Stimulated activated naive CD8-positive, alpha-beta T cell treated with anti-CD3 and anti-CD28 coated beads, Interleukin-15, amount 100 ng/mL, for 72 hours (primary cell): ENCODE results near the gene BANP.
"Not testable (repeated sequence)": the region's sequence is repeated elsewhere in the genome, so short reads cannot be mapped to it uniquely, and the experiment has no call there.

Experiments
- ATAC-seq: fragments of 150-1000 bp; cut with Tn5 transposase; 2 replicates; pipeline ENCODE4 v1.10.0; 2021; ENCODE audit warnings: mild to moderate bottlenecking, moderate library complexity
- DNase-seq, 2 donors: peaks; one replicate each; pipeline ENCODE4 v3.0.0; 2021 to 2022
- H3K27ac Mint-ChIP-seq, 2 donors: one replicate each; pipeline ENCODE4 v1.8.0; 2022; ENCODE audit warnings: mild to moderate bottlenecking in 2 of 2, mixed read lengths in 2 of 2, moderate library complexity in 2 of 2
- H3K27me3 Mint-ChIP-seq: one replicate; pipeline ENCODE4 v1.8.0; 2022; ENCODE audit warnings: mixed read lengths
- H3K4me1 Mint-ChIP-seq: one replicate; pipeline ENCODE4 v1.8.0; 2022; ENCODE audit warnings: mild to moderate bottlenecking, mixed read lengths
- H3K4me3 Mint-ChIP-seq, 2 donors: one replicate each; pipeline ENCODE4 v1.8.0; 2022; ENCODE audit warnings: mild to moderate bottlenecking in 2 of 2, mixed read lengths in 2 of 2, moderate library complexity in 1 of 2
- H3K9me3 Mint-ChIP-seq, 2 donors: one replicate each; pipeline ENCODE4 v1.8.0; 2022; ENCODE audit warnings: mixed read lengths in 2 of 2

The BANP gene

GRCh38 chr16:87966064-87966645 lies 14.9 kb downstream of the BANP start:
- Mint-ChIP-seq H3K4me3 (peak overlapping the region; percentile 61 to 80), H3K9me3 (peaks cover 1 to 5% of the 10 kb centered on the region in 2 donors), H3K27me3 (no peaks in the 10 kb centered on the region), H3K27ac (peak overlapping the region; percentile 75 to 91), H3K4me1 (peaks cover 81% of the 10 kb centered on the region)
- no peak for DNase-seq
- no peak for ATAC-seq

DNA sequence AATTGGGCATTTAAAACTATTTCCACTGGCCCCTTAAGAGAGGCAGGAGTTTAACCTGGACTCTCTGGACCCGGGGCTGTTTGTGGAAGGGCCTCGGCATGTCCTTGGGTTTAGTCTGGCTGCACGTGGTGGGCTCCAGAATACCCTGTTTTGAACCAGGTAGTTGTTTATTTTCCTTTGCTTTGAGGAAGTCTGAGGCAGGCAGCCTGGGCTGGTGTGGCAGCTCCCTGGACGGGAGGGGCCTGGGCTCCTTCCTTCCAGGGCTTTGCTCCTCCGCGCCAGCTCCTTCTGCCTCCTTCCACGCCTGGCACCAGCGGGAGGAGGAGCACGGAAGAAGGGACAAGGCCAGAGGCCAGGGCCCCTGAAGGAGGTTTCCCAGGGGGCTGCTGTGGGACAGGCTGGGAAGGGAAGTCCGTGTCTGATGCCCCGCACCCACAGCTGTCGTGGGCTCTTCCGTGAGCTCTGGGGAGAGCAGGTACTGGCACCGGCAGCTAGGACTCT lies 15.5 kb downstream of the BANP start:
- peak overlapping the region; percentile 74 to 92 for H3K27ac Mint-ChIP-seq
- no peak for ATAC-seq
- H3K4me1 Mint-ChIP-seq = peaks cover 81% of the 10 kb centered on the region
- peak overlapping the region; percentile 61 to 80 for H3K4me3 Mint-ChIP-seq
- peaks cover 7 to 11% of the 10 kb centered on the region in 2 donors for H3K9me3 Mint-ChIP-seq
- H3K27me3 Mint-ChIP-seq = no peaks in the 10 kb centered on the region
- no peak for DNase-seq

DNA sequence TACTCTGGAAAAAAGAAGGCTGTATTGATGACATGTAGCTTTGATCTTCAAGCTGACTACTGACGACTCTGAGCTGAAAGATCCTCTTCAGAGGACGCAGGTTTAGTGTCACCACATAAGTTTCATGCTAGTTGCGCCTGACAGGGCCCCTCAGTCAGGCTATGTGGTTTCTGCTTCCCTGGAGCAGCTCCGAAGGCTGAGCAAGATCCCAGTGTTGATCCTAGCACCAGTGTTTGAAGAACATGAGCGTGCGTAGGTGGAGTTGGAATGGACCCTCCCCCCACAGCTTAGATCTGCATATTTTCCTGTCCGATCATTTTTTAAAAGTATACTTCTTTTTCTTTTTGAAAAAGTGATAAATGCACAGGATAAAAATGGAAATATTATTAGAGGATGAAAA lies 17.3 kb downstream of the BANP start:
- ATAC-seq = no peak
- Mint-ChIP-seq H3K4me1 (peaks cover 87% of the 10 kb centered on the region), H3K27ac (peak overlapping the region in 1 of 2 donors; percentile 30), H3K27me3 (no peaks in the 10 kb centered on the region), H3K9me3 (peaks cover 19 to 25% of the 10 kb centered on the region in 2 donors), H3K4me3 (no peak overlapping the region)
- DNase-seq = no peak

- H3K4me1 Mint-ChIP-seq = peaks cover 83% of the 10 kb centered on the region
- H3K27ac Mint-ChIP-seq = peak overlapping the region in 1 of 2 donors; percentile 31
- peaks cover 19 to 25% of the 10 kb centered on the region in 2 donors for H3K9me3 Mint-ChIP-seq
- H3K27me3 Mint-ChIP-seq = no peaks in the 10 kb centered on the region
- no peak overlapping the region for H3K4me3 Mint-ChIP-seq
- DNase-seq = no peak
- no peak for ATAC-seq
Measured at GRCh38 chr16:87970186-87970585, 19.0 kb downstream of the BANP start.

- peaks cover 72% of the 10 kb centered on the region for H3K4me1 Mint-ChIP-seq
- DNase-seq = no peak
Measured at GRCh38 chr16:87971933-87972332, 20.7 kb downstream of the BANP start.

DNA sequence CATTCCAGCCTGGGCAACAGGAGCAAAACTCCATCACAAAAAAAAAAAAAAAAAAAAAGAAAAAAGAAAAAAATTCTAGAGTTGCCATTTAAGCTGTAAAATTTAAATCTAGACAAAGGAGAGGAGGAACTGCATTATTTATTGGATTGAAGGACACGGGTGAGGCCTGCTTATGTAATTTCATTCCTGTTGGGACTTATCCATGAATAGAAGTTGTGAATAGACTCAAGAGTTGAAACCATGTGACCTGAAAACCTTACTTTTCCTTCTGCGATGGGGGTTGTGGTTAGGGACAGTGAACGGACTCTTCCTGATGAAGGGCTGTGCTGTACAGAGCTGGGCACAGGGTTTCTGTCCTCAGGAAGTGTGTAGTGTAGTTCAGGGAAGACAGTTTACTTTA lies 22.5 kb downstream of the BANP start:
- Mint-ChIP-seq H3K4me1 (peaks cover 75% of the 10 kb centered on the region), H3K9me3 (peaks cover 19 to 25% of the 10 kb centered on the region in 2 donors), H3K27ac (no peak overlapping the region), H3K27me3 (no peaks in the 10 kb centered on the region), H3K4me3 (no peak overlapping the region)
- ATAC-seq = no peak
- DNase-seq = no peak

More at GRCh38 chr16:87971933-87972332, 20.7 kb downstream of the BANP start:
- Mint-ChIP-seq H3K9me3 (peaks cover 19 to 25% of the 10 kb centered on the region in 2 donors), H3K27me3 (no peaks in the 10 kb centered on the region), H3K27ac (peak overlapping the region in 1 of 2 donors; percentile 43), H3K4me3 (no peak overlapping the region)
- ATAC-seq = no peak

GRCh38 chr16:87974178-87974577 lies 22.9 kb downstream of the BANP start:
- peak overlapping the region in 1 of 2 donors; percentile 4 for H3K27ac Mint-ChIP-seq
- DNase-seq (no peak), ATAC-seq (no peak)
- peaks cover 75% of the 10 kb centered on the region for H3K4me1 Mint-ChIP-seq
- H3K27me3 Mint-ChIP-seq = no peaks in the 10 kb centered on the region
- peaks cover 19 to 25% of the 10 kb centered on the region in 2 donors for H3K9me3 Mint-ChIP-seq
- no peak overlapping the region for H3K4me3 Mint-ChIP-seq

DNA sequence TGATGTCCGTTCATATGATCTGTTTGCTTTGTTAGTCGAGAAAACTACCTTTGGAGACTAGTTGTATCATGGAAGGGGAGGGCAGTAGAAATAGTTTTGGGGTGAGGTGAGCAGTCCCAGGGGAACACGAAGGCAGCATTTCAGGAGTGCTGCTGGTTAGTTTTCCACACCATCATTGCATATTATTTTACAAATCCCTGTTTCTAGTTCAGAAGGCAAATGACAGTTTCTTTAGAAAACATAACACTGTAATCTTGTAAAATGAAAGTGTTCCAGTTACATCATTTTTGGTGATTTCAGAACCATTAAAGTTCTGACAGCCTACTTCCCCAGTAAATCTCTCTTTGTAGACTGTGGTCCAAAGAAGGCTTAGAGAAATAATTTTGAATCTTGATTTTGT lies 25.4 kb downstream of the BANP start:
- Mint-ChIP-seq H3K9me3 (peaks cover 13 to 15% of the 10 kb centered on the region in 2 donors), H3K4me3 (no peak overlapping the region), H3K27ac (no peak overlapping the region), H3K4me1 (peaks cover 71% of the 10 kb centered on the region), H3K27me3 (no peaks in the 10 kb centered on the region)
- DNase-seq (no peak), ATAC-seq (no peak)

DNA sequence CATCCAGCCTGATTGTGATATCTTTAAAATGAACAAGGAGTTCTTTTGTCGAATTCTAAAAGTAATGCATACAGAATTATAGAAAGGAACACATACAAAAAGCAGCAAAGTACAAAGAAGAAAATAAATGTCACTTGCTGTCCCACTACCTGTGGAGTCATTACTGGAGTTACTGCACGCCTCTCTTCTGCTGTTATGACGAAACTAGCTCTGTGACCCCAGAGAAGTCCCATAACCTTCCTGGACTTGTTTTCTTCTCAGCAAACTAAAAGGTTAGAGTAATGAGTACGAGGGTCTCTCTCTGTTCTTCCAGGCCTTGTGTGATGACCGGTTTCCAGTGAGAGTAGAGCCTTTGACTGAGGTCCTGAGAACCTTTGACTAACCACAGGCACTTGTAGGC lies 26.9 kb downstream of the BANP start:
- Mint-ChIP-seq H3K9me3 (peaks cover 0 to under 1% of the 10 kb centered on the region in 2 donors), H3K27me3 (no peaks in the 10 kb centered on the region), H3K4me3 (no peak overlapping the region), H3K27ac (no peak overlapping the region), H3K4me1 (peaks cover 66% of the 10 kb centered on the region)
- DNase-seq (no peak), ATAC-seq (no peak)

- DNase-seq (no peak), ATAC-seq (no peak)
- Mint-ChIP-seq H3K27ac (no peak overlapping the region), H3K27me3 (no peaks in the 10 kb centered on the region), H3K4me3 (no peak overlapping the region), H3K9me3 (no peaks in the 10 kb centered on the region), H3K4me1 (peaks cover 66% of the 10 kb centered on the region)
Measured at GRCh38 chr16:87979352-87979751, 28.1 kb downstream of the BANP start.

GRCh38 chr16:87979911-87980630 lies 28.8 kb downstream of the BANP start:
- H3K9me3 Mint-ChIP-seq, DNase-seq, H3K27me3 Mint-ChIP-seq: not testable (repeated sequence)
- peaks cover 70% of the 10 kb centered on the region for H3K4me1 Mint-ChIP-seq
- H3K27ac Mint-ChIP-seq = peak overlapping the region in 1 of 2 donors; percentile 85
- peak; percentile 44 for ATAC-seq
- H3K4me3 Mint-ChIP-seq = peak overlapping the region in 1 of 2 donors; percentile 26

DNA sequence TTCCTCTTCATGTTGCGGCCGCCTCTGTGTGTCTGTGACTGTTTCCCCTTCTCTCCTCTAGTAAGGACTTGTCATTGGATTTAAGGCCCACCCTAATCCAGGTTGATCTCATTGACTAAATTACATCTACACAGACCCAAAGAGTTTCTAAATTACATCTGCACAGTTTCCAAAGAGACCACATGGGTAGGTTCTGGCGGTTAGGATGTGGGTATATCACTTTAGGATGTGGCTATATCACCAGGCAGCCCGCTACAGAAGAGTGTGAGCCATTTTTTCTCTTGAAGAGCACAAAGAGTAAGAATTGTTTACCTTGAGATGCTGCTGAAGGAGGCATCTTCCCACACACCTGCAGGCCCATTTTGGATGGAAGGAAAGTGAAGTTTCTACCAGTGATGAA lies 30.1 kb downstream of the BANP start:
- Mint-ChIP-seq H3K4me1 (peaks cover 82% of the 10 kb centered on the region), H3K27ac (peak overlapping the region in 1 of 2 donors; percentile 28), H3K4me3 (peak overlapping the region in 1 of 2 donors; percentile 49)
- H3K27me3 Mint-ChIP-seq, H3K9me3 Mint-ChIP-seq: not testable (repeated sequence)
- DNase-seq (peak in 1 of 2 donors; percentile 60), ATAC-seq (peak; percentile 90)

GRCh38 chr16:87982581-87983041 lies 31.4 kb downstream of the BANP start:
- DNase-seq (no peak), ATAC-seq (no peak)
- peaks cover 78% of the 10 kb centered on the region for H3K4me1 Mint-ChIP-seq
- peak overlapping the region; percentile 57 to 82 for H3K27ac Mint-ChIP-seq
- H3K27me3 Mint-ChIP-seq = no peaks in the 10 kb centered on the region
- H3K4me3 Mint-ChIP-seq = no peak overlapping the region
- no peaks in the 10 kb centered on the region for H3K9me3 Mint-ChIP-seq

DNA sequence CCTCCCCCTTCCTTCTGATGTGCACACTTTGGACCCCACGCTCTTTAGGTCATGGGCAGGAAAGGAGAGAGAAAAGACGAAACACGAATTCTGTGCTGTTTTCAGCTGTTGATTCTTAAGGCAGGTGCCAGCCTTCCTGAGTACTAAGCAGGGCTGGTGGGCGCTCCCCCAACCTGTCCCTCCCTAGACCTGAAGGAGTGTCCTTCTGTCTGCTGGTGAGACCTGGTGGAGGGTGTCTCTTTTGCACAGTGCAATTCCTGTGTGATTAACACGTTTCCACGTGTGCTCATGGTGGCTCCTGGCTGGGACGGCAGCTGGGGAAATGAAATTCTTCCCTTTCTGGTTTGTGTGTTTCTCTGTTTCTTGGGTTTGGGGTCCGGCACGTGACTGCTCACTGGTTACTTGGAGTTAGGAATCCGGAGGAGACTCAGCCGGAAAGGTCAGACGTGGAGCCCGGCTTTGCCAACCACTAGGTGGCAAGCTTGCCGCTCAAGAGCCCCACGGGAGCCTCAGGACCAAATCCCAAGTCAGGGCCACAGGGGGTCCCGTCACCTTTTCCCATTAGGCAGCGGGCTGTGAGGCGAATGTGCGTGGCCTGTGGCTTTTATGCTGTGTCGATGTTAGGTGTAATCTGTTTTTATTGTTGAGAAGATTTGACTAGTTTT lies 32.0 kb downstream of the BANP start:
- peaks cover 75% of the 10 kb centered on the region for H3K4me1 Mint-ChIP-seq
- peak overlapping the region in 1 of 2 donors; percentile 13 for H3K4me3 Mint-ChIP-seq
- not testable (repeated sequence) for DNase-seq, ATAC-seq, H3K27me3 Mint-ChIP-seq, H3K9me3 Mint-ChIP-seq
- peak overlapping the region in 1 of 2 donors; percentile 82 for H3K27ac Mint-ChIP-seq

GRCh38 chr16:87983737-87984097 lies 32.5 kb downstream of the BANP start:
- peaks cover 70% of the 10 kb centered on the region for H3K4me1 Mint-ChIP-seq
- DNase-seq = peak; percentile 24 to 44
- peak overlapping the region in 1 of 2 donors; percentile 19 for H3K27ac Mint-ChIP-seq
- peak; percentile 75 for ATAC-seq
- H3K4me3 Mint-ChIP-seq, H3K27me3 Mint-ChIP-seq, H3K9me3 Mint-ChIP-seq: not testable (repeated sequence)

DNA sequence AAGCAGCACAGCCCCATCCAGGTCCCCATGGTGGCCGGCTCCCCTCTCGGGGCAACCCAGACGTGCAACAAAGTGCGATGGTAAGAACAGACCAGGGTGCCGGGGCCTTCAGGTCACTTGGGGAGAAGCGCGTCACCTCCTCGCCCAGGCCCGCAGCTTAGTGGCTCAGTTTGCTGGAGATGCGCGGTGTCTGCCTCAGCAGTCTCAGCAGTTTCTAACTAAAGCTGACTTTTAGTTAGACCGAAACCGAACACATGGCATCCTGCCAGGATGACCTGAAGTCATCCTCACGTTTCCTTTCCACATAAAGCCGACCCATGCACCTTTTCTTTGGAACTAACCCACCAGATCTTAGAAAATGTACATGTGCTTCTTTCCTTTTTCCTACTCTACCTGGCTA lies 32.9 kb downstream of the BANP start:
- DNase-seq, ATAC-seq, H3K27me3 Mint-ChIP-seq, H3K9me3 Mint-ChIP-seq: not testable (repeated sequence)
- Mint-ChIP-seq H3K4me3 (peak overlapping the region in 1 of 2 donors; percentile 53), H3K27ac (peak overlapping the region; percentile 24 to 91), H3K4me1 (peaks cover 65% of the 10 kb centered on the region)
